Choroid plexus epithelial cell (primary cell): ENCODE data around the gene MAP3K4.

Experiments used
- DNase-seq: peaks from one replicate; pipeline ENCODE4 v3.0.0-alpha.2; 2010; ENCODE audit warnings: low read depth
- H3K4me3 ChIP-seq: 2 replicates; pipeline ENCODE4 v1.5.1; 2011; ENCODE audit warnings: low read depth, mild to moderate bottlenecking, control low read depth, low read length, moderate library complexity
- TF ChIP-seq, protein P1 (sequence below): conservative IDR thresholded peaks from 2 replicates; pipeline ENCODE4 v1.5.1; 2011; ENCODE audit warnings: low read depth, mild to moderate bottlenecking, control low read depth, inconsistent platforms, low read length, moderate library complexity

MAP3K4 gene

DNA sequence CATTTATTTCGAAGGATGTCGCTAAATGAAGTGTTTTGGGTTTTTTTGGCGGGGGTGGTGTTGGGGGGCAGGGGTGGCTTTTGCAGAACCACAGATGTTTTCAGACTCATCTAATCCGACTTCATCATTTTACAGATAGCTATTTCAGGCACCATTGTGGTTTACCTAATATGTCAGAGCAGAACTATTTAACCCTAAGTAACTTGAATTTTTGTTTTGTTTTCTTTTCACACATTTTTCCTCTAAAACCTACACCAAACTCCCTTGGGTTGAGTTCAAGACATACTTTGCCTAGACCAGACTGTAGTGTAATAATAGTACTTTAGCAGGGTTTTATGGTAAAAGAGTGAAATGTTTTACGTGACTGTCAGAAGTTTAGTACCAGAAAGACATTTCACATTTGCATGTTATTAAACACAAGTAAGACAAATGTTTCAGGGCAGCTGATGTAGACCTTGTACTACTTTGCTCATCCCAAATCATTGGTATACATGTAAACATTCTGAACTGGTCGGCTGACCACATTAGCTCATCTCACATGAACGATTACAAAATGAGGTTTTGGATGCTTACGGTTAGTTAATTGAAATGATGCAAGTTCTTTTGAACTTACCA lies 37.7 kb downstream of the MAP3K4 start:
- DNase-seq, result peak; percentile 95
- no peak overlapping the region for H3K4me3 ChIP-seq
- TF ChIP-seq, protein P1, sequence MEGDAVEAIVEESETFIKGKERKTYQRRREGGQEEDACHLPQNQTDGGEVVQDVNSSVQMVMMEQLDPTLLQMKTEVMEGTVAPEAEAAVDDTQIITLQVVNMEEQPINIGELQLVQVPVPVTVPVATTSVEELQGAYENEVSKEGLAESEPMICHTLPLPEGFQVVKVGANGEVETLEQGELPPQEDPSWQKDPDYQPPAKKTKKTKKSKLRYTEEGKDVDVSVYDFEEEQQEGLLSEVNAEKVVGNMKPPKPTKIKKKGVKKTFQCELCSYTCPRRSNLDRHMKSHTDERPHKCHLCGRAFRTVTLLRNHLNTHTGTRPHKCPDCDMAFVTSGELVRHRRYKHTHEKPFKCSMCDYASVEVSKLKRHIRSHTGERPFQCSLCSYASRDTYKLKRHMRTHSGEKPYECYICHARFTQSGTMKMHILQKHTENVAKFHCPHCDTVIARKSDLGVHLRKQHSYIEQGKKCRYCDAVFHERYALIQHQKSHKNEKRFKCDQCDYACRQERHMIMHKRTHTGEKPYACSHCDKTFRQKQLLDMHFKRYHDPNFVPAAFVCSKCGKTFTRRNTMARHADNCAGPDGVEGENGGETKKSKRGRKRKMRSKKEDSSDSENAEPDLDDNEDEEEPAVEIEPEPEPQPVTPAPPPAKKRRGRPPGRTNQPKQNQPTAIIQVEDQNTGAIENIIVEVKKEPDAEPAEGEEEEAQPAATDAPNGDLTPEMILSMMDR, result no peak

DNA sequence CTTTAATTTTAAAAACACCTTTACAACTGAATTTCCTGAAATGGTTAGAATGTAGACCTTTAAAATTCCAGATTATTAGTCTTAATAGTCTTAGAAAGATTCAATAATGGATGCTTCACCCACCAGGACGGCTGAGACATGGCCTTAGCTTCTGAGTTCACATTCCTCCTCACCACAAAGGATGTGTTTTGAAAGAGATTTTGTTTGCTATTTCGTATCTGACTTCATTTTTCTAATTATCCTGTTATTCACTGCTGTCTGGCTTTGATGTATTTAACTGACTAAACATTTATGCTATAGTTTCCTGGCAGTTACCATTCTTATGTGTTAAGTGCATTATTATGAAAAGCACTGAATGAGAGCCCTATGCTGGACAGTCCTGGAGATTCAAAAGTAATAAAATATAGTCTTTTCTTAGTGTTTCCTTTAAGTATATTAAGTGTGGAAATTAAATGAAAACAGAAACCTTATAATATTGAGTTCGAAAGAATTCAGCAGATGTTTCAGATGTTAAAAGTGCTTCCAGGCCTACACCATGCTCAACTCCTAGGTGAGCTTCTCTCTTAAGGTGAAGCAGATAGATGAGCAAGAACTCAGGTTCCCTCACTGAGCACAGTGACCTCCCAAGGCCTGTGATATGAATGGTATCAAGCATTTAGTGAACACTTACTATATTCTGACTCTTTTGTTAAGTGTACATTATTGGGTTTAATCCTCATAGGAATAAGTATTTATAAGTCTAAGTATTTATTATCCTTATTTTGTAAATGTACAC lies 40.3 kb downstream of the MAP3K4 start:
- H3K4me3 ChIP-seq, result no peak overlapping the region
- TF ChIP-seq, protein P1, result no peak
- DNase-seq, result peak; percentile 90

DNA sequence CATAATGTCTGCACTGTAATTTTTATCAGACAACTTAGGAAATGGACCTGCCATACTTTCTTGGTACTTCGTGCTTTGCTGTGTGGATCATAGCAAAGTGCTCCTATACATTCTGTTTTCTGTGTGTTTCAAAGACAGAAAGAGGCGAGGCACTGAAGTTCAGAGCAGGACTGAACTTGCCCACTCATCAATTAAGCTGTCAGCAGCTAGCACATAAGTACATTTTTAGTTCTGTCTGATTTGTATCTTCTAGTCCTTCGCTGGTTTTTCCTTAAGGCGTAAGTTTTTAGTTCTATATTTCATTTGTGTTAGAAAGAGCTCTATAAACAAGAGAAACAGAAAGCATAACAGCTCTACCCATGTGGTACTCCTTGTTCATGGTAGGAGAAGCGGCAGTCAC lies 42.1 kb downstream of the MAP3K4 start:
- no peak overlapping the region for H3K4me3 ChIP-seq
- no peak for DNase-seq
- TF ChIP-seq, protein P1, result no peak

DNA sequence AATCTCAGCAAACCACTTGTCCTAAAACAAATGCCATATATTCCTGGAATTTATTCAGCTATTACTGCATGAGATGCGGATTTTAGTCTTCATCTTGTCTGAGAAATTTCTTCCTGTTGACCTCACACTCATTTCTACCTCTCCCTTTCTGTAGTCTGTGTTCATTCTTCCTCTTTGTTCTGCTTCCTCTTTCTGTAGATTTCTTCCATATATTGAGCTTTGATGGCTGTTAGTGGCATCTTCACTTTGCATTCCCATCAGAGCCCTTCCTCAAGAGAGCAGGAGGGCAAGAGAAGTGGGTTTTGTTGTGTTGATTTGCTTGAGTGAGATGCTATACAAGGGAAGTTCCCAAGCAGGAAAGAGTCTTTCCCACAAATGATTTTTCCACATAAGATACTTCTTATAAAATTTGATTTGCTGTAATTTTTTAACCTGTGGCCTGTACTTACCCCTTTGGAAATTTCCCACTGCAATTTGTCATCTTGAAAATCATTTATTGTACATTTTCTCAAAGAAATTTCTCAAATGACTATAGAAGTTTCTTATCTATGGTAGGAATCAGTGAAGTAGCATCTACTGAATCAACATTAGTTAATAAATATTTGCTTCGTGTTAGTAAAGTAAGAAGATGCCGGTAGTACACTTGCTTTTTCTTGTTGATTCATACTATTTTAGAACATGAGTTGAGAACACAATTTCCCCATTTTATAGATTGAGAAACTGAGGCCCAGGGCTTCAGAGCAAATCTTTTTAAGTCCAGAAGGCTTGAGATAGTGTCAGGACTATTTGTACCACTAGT lies 43.8 kb downstream of the MAP3K4 start:
- TF ChIP-seq, protein P1, result no peak
- DNase-seq, result no peak
- H3K4me3 ChIP-seq, result no peak overlapping the region

DNA sequence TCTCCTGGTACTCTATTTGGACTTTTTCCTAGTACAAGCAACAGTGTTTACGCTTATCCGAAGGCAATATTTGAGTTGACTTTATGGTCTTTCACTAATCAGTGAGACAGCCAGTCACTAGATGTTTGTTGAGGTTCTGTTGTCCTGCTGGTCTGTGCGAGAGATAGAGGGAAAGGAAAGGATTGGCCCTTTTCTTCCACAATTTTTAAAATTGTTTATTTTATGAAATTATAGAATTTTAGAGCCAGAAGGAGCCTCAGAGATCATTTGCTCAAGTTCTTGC lies 44.4 kb downstream of the MAP3K4 start:
- H3K4me3 ChIP-seq, result no peak overlapping the region
- TF ChIP-seq, protein P1, result no peak
- no peak for DNase-seq

DNA sequence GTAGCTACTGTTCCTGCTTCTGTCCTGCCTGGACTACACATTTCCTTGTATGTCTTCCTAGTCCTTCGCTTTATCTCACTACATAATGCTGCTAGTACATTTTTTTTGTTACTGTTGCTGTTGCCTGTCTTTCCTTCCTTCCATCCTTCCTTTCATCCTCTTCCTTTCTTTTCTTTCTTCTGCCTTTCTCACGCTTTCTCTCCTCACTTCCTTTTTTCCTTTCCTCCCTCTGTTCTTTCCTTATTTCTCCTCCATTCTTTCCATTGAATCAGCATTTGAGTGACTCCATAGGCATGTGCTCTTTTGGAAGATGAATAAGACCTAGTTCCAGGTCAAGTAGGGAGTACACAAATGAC lies 46.3 kb downstream of the MAP3K4 start:
- no peak for DNase-seq
- H3K4me3 ChIP-seq, result no peak overlapping the region
- TF ChIP-seq, protein P1, result no peak
